ENCODE data around the gene SCN2B. TPM values are rescaled to one million over a fixed set of nuclear protein-coding genes. Genes with fewer than 3 reads are reported as not detected.

The SCN2B gene
- total RNA-seq, 6 experiments from 2014 or later = not detected

GRCh38 chr11:118170882-118171268 lies 5.6 kb downstream of the SCN2B start:
- Histone ChIP-seq H3K27me3 (no peaks in the 10 kb centered on the region), H3K27ac (no peak overlapping the region), H3K9me3 (no peaks in the 10 kb centered on the region), H3K36me3 (no peaks in the 10 kb centered on the region), H3K4me1 (peaks cover 0 to 16% (median 6%) of the 10 kb centered on the region in 4 donors), H3K4me3 (no peak overlapping the region)
- no peak for TF ChIP-seq POLR2A (IDR thresholded peaks at IDR 0.05)
- TF ChIP-seq, protein P1, sequence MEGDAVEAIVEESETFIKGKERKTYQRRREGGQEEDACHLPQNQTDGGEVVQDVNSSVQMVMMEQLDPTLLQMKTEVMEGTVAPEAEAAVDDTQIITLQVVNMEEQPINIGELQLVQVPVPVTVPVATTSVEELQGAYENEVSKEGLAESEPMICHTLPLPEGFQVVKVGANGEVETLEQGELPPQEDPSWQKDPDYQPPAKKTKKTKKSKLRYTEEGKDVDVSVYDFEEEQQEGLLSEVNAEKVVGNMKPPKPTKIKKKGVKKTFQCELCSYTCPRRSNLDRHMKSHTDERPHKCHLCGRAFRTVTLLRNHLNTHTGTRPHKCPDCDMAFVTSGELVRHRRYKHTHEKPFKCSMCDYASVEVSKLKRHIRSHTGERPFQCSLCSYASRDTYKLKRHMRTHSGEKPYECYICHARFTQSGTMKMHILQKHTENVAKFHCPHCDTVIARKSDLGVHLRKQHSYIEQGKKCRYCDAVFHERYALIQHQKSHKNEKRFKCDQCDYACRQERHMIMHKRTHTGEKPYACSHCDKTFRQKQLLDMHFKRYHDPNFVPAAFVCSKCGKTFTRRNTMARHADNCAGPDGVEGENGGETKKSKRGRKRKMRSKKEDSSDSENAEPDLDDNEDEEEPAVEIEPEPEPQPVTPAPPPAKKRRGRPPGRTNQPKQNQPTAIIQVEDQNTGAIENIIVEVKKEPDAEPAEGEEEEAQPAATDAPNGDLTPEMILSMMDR (IDR thresholded peaks at IDR 0.05) = no peak
- intact Hi-C loops (cut with DNase I) = no loop called here
- DNase-seq (peak in 1 of 3 donors; percentile 25), ATAC-seq (no peak)
- WGBS (ENCODE audit: insufficient coverage, low coverage, low lambda C conversion rate, missing lambda C conversion rate) = 26% methylated on average over 4 of the region's 8 CpGs

DNA sequence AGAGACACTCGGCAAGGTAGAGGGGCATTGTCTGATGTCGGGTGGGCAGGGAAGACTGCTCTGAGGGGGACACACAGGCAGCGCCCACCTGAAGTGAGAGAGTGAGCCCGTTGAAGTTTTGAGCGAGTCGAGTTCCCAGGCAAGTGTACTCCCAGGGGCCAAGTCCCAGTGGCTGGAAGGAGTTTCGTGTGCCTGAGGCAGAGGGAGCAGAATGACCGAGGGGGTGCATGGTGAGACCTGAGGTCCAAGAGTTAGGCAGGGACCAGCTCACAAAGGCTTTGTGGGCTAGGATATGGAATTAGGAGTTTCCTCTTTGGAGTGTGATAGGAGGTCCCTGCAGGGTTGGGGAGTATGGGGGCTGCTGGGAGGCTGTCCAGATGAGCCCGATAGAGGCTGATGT lies 6.2 kb downstream of the SCN2B start:
- intact Hi-C loops (cut with DNase I) = no loop called here
- WGBS (ENCODE audit: insufficient coverage, low coverage, low lambda C conversion rate, missing lambda C conversion rate) = 65% methylated on average over 6 of the region's 9 CpGs

DNA sequence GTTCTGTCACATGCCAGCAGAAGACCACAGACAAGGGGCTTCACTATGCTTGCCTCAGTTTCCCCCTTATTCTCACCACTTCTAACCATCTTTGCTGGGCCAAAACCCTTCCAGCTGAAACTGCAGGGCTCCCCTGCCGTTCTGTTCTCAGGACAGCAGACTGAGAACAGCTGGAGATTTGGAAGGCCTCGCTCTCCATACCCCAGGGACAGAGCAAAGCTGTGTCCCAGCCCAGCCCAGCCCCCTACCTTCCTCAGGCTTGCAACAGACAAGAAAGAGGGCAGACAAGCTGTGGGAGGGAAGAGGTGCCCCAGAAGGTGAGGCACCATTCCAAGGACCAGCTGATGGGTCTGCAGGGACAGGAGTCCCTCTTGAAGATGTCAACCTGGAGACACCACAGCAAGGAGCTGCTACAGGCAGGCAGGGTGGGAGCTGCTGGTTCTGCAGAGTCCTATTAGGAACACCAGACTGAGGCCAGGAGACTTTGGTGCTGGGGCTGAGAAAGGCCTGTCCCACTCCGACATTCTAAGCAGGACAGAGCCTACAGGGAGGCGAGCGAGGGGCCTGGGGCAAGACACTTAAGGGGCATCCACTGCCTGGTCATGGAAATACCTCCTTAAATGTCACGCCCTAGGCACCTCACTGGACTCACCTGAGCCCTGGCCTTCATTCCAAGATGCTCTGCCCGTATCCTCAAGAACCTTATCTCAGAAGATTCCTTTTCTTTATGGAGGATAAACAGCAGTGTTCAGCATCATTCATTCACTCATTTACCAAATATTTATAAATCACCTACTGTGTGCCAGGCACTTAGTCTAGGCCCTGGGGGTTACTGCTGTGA lies 6.9 kb downstream of the SCN2B start:
- no peak overlapping the region for H3K4me3 ChIP-seq
- TF ChIP-seq, protein P1 (IDR thresholded peaks at IDR 0.05) = no peak
- TF ChIP-seq POLR2A (IDR thresholded peaks at IDR 0.05) = no peak

More for the DNA sequence above, 6.2 kb downstream of the SCN2B start:
- no peak for TF ChIP-seq POLR2A (IDR thresholded peaks at IDR 0.05)
- TF ChIP-seq, protein P1 (IDR thresholded peaks at IDR 0.05) = no peak
- peaks cover 0 to 11% (median 3%) of the 10 kb centered on the region in 4 donors for H3K4me1 ChIP-seq
- DNase-seq (peak in 1 of 3 donors; percentile 17), ATAC-seq (no peak)
- no peaks in the 10 kb centered on the region for H3K36me3 ChIP-seq
- no peaks in the 10 kb centered on the region for H3K27me3 ChIP-seq
- no peak overlapping the region for H3K27ac ChIP-seq
- no peaks in the 10 kb centered on the region for H3K9me3 ChIP-seq
- no peak overlapping the region for H3K4me3 ChIP-seq

DNA sequence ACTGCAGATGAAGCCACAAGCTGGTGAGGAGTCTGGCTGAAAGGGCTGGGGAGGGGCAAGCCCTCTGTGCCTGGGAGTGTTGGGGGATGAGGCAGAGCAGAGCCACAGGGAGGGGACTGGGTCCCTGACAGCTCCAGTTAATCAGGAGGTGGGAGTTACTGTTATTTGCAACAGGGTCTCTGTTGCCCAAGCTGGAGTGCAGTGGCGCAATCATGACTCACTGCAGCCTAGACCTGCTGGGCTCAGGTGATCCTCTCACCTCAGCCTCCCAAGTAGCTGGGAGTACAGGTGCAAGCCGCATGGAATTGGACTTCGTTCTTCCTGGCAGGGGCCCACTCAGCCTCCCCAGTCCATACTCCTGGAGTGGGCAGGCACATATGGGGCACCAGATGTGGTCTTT lies 7.7 kb downstream of the SCN2B start:
- TF ChIP-seq, protein P1 (IDR thresholded peaks at IDR 0.05) = no peak
- TF ChIP-seq POLR2A (IDR thresholded peaks at IDR 0.05) = no peak

More for the DNA sequence above, 6.9 kb downstream of the SCN2B start:
- Histone ChIP-seq H3K9me3 (no peaks in the 10 kb centered on the region), H3K27ac (no peak overlapping the region), H3K4me1 (peaks cover 0 to 5% (median 0%) of the 10 kb centered on the region in 4 donors), H3K36me3 (no peaks in the 10 kb centered on the region), H3K27me3 (no peaks in the 10 kb centered on the region)
- DNase-seq (peak in 1 of 3 donors; percentile 29), ATAC-seq (no peak)
- WGBS (ENCODE audit: insufficient coverage, low coverage, low lambda C conversion rate, missing lambda C conversion rate) = 69% methylated on average over 2 of the region's 7 CpGs
- intact Hi-C loops (cut with DNase I) = no loop called here

More for the DNA sequence above, 7.7 kb downstream of the SCN2B start:
- intact Hi-C loops (cut with DNase I) = no loop called here
- ATAC-seq (no peak), DNase-seq (peak in 1 of 3 donors; percentile 31)
- Histone ChIP-seq H3K4me3 (no peak overlapping the region), H3K27me3 (no peaks in the 10 kb centered on the region), H3K36me3 (no peaks in the 10 kb centered on the region), H3K27ac (no peak overlapping the region), H3K4me1 (peaks cover 0 to 5% (median 0%) of the 10 kb centered on the region in 4 donors), H3K9me3 (no peaks in the 10 kb centered on the region)
- WGBS (ENCODE audit: insufficient coverage, low coverage, low lambda C conversion rate, missing lambda C conversion rate) = 68% methylated on average over 3 of the region's 3 CpGs
